GM18498 (cell line): ENCODE measurements around the gene ABLIM3.
"Not testable (repeated sequence)": the region's sequence is repeated elsewhere in the genome, so short reads cannot be mapped to it uniquely, and the experiment has no call there.

Source experiments
- ATAC-seq: cut with Tn5 transposase; IDR thresholded peaks from one replicate; pipeline ENCODE4 v1.9.1; 2021; ENCODE audit warnings: mild to moderate bottlenecking, moderate library complexity; ENCODE audit not compliant: unreplicated experiment

ABLIM3 gene

GRCh38 chr5:149185067-149185466, 43.8 kb downstream of the ABLIM3 start:
- no peak for ATAC-seq

- no peak for ATAC-seq
Observed at GRCh38 chr5:149186506-149186905, 45.2 kb downstream of the ABLIM3 start.

GRCh38 chr5:149187617-149188016, 46.3 kb downstream of the ABLIM3 start:
- ATAC-seq, result not testable (repeated sequence)

- ATAC-seq, result no peak
Observed at GRCh38 chr5:149188383-149188782, 47.1 kb downstream of the ABLIM3 start.

GRCh38 chr5:149195337-149195887, 54.1 kb downstream of the ABLIM3 start:
- ATAC-seq, result no peak

GRCh38 chr5:149195962-149196361, 54.7 kb downstream of the ABLIM3 start:
- ATAC-seq, result no peak

GRCh38 chr5:149198148-149198547, 56.9 kb downstream of the ABLIM3 start:
- no peak for ATAC-seq

GRCh38 chr5:149200355-149200754, 59.1 kb downstream of the ABLIM3 start:
- no peak for ATAC-seq

GRCh38 chr5:149201121-149201637, 59.9 kb downstream of the ABLIM3 start:
- no peak for ATAC-seq

- no peak for ATAC-seq
Observed at GRCh38 chr5:149202910-149203451, 61.7 kb downstream of the ABLIM3 start.

GRCh38 chr5:149203921-149204441, 62.7 kb downstream of the ABLIM3 start:
- no peak for ATAC-seq

GRCh38 chr5:149205625-149206523, 64.6 kb downstream of the ABLIM3 start:
- ATAC-seq, result no peak

- no peak for ATAC-seq
Observed at GRCh38 chr5:149206524-149207141, 65.3 kb downstream of the ABLIM3 start.

GRCh38 chr5:149207831-149208230, 66.5 kb downstream of the ABLIM3 start:
- ATAC-seq, result no peak

GRCh38 chr5:149210225-149210624, 68.9 kb downstream of the ABLIM3 start:
- ATAC-seq, result no peak

- ATAC-seq, result no peak
Observed at GRCh38 chr5:149210968-149211490, 69.7 kb downstream of the ABLIM3 start.

- no peak for ATAC-seq
Observed at GRCh38 chr5:149211566-149211965, 70.3 kb downstream of the ABLIM3 start.

GRCh38 chr5:149212198-149212951, 71.1 kb downstream of the ABLIM3 start:
- ATAC-seq, result no peak

GRCh38 chr5:149213264-149213880, 72.1 kb downstream of the ABLIM3 start:
- ATAC-seq, result no peak
